ENCODE measurements around the gene VEGFD. TPM values are rescaled to one million over a fixed set of nuclear protein-coding genes. Genes with fewer than 3 reads are reported as not detected.

Gene VEGFD
- total and polyA plus RNA-seq, 2 of the 4 experiments (the other 2 are of a cell fraction), result 0.18 to 0.19 TPM

- TF ChIP-seq, protein P1, sequence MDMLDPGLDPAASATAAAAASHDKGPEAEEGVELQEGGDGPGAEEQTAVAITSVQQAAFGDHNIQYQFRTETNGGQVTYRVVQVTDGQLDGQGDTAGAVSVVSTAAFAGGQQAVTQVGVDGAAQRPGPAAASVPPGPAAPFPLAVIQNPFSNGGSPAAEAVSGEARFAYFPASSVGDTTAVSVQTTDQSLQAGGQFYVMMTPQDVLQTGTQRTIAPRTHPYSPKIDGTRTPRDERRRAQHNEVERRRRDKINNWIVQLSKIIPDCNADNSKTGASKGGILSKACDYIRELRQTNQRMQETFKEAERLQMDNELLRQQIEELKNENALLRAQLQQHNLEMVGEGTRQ (IDR thresholded peaks at IDR 0.05; ENCODE audit: low read depth, low read length), result no peak
Observed at GRCh38 chrX:15416133-15416993, 32.1 kb upstream of the VEGFD start (continued).

DNA sequence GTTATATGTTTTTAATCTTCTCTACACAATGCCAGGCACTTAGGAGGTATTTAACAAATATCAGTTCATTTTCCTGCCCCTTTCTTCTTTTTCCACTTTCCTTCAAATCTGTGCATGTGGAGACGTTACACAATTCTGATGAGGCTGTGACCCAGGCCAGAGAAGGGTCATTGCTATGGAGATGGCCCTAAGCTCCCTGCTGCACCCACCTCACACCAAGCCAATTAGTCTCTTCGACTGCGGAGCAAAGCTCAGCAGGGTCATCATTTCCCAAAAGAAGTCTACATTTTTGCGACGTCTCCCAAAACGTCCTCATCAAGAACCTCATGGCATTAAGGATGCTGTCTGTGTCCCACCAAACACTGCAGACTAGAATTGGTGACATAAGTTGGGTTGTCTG is 28.9 kb upstream of the VEGFD start:
- Histone ChIP-seq H3K4ac (ENCODE audit: low read depth, low read length) (no peak overlapping the region), H3K4me1 (ENCODE audit: control insufficient read depth, insufficient read depth, low read length) (no peaks in the 10 kb centered on the region), H4K5ac (ENCODE audit: low read depth, low read length) (no peak overlapping the region), H3K56ac (ENCODE audit: extremely low read depth, insufficient read depth, low read length) (no peak overlapping the region), H4K20me1 (ENCODE audit: insufficient read depth, low read length) (no peaks in the 10 kb centered on the region), H3K23ac (ENCODE audit: low read depth, low read length) (no peak overlapping the region), H3K9me1 (ENCODE audit: insufficient read depth, low read length) (0 out of 2 replicates have a peak, but pooled peaks cover 3% of the 10 kb centered on the region), H2BK15ac (ENCODE audit: low read depth, low read length) (no peak overlapping the region), H3K9ac (ENCODE audit: low read depth, low read length) (no peak overlapping the region), H3K4me2 (ENCODE audit: low read depth, low read length) (no peak overlapping the region), H2BK20ac (ENCODE audit: low read depth, low read length) (no peak overlapping the region), H2AK9ac (replicated peaks; ENCODE audit: low read depth, low read length, poor library complexity) (no peak overlapping the region), H4K91ac (ENCODE audit: insufficient read depth, low read depth, low read length) (no peak overlapping the region), H3K9me3 (ENCODE audit: control insufficient read depth, insufficient read depth, low read length) (peaks cover 5% of the 10 kb centered on the region; the same call in 1 of the 2 replicates), H3K79me1 (ENCODE audit: low read depth in 1 of 2, low read length in 2 of 2) (no peaks in the 10 kb centered on the region), H2BK5ac (ENCODE audit: low read depth, low read length, poor library complexity, severe bottlenecking) (no peak overlapping the region), H3K14ac (replicated peaks; ENCODE audit: low read depth, low read length) (no peak overlapping the region), H3K27me3 (ENCODE audit: control insufficient read depth, insufficient read depth, low read length) (peaks cover 3% of the 10 kb centered on the region; the same call in 1 of the 2 replicates), H3K18ac (ENCODE audit: low read depth, low read length) (no peak overlapping the region), H3K4me3 (ENCODE audit: insufficient read depth, low read depth, low read length) (no peak overlapping the region), H2AFZ (replicated peaks; ENCODE audit: low read length, poor library complexity) (no peak overlapping the region), H4K8ac (ENCODE audit: low read depth in 2 of 2, low read length in 2 of 2) (no peak overlapping the region), H2BK120ac (ENCODE audit: low read depth, low read length) (no peak overlapping the region), H3K36me3 (ENCODE audit: control insufficient read depth, insufficient read depth, low read length) (no peaks in the 10 kb centered on the region), H2AK5ac (ENCODE audit: low read depth, low read length) (no peak overlapping the region), H3K27ac (ENCODE audit: insufficient read depth, low read length) (no peak overlapping the region)
- no TSS peak for BruUV-seq (replicated peaks)
- in situ Hi-C loops (cut with MboI; ENCODE audit: low sequenced_read_pairs) (no loop called here), dilution Hi-C loops (cut with HindIII; ENCODE audit: low sequenced_read_pairs, unreplicated experiment) (no loop called here), intact Hi-C loops (cut with micrococcal nuclease) (no loop called here)
- ATAC-seq (ENCODE audit: low read depth) (no peak), DNase-seq (no peak)
- TF ChIP-seq MXI1 (IDR thresholded peaks at IDR 0.05; ENCODE audit: borderline replicate concordance, low read depth, low read length) (no peak), RAD21 (IDR thresholded peaks at IDR 0.05; ENCODE audit: low read length) (no peak), MAZ (IDR thresholded peaks at IDR 0.05; ENCODE audit: borderline replicate concordance, low read depth, low read length) (no peak)
- TF ChIP-seq, protein P2, sequence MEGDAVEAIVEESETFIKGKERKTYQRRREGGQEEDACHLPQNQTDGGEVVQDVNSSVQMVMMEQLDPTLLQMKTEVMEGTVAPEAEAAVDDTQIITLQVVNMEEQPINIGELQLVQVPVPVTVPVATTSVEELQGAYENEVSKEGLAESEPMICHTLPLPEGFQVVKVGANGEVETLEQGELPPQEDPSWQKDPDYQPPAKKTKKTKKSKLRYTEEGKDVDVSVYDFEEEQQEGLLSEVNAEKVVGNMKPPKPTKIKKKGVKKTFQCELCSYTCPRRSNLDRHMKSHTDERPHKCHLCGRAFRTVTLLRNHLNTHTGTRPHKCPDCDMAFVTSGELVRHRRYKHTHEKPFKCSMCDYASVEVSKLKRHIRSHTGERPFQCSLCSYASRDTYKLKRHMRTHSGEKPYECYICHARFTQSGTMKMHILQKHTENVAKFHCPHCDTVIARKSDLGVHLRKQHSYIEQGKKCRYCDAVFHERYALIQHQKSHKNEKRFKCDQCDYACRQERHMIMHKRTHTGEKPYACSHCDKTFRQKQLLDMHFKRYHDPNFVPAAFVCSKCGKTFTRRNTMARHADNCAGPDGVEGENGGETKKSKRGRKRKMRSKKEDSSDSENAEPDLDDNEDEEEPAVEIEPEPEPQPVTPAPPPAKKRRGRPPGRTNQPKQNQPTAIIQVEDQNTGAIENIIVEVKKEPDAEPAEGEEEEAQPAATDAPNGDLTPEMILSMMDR (conservative IDR thresholded peaks at IDR 0.05; ENCODE audit: low read depth, low read length), result no peak
- WGBS, 2 experiments (ENCODE audit: extremely low coverage in 2 of 2, insufficient read length in 1 of 2), result no CpG with 5 or more reads among the region's 6 CpGs
- CTCF ChIA-PET, result no interaction called here
- POLR2A ChIA-PET (ENCODE audit: unreplicated experiment), result no interaction called here

Data from IMR-90 (cell line).